Measurements from ENCODE around the gene GOLT1A. TPM values are rescaled to one million over a fixed set of nuclear protein-coding genes. Genes with fewer than 3 reads are reported as not detected.

Gene GOLT1A
- polyA plus RNA-seq, 3 donors, result not detected

DNA sequence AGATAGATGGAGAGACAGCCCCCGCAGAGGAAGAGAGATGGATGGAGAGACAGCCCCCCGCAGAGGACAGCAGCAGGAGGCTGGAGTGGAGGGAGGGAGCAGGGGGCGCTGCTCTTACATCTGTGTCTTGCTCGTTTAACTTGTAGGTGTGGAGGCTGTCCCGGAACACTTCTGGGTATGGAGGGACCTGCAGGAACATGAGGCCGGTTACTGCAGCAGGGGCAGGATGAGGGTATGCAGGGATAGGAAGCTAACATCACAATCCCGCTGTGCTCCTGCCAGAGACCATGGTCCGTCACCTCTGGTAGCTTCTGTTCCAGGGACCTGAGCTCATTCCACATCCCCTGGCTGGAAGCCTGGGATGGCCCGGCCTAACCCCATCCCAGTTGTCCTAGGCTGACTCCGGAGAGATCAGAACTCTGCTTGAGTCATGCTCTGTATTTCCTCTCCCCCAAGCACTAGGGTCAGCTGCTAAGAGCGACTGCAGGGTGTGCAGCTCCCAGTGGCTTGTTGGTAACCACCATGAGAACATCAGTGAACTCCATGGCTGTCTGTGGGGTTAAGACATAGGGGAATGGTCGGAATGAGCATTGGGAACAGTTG lies 36.7 kb upstream of the GOLT1A start:
- no peak overlapping the region for H3K27ac Mint-ChIP-seq
- H3K27me3 Mint-ChIP-seq (ENCODE audit: low read depth in 3 of 3), result no peaks in the 10 kb centered on the region
- Histone ChIP-seq H3K79me2 (ENCODE audit: insufficient read depth, low read length) (no peaks in the 10 kb centered on the region), H3K4me1 (ENCODE audit: control insufficient read depth in 1 of 2, insufficient read depth in 2 of 2, low read length in 2 of 2) (peaks cover 12% of the 10 kb centered on the region in 2 donors), H3K27me3 (ENCODE audit: control insufficient read depth in 2 of 2, insufficient read depth in 2 of 2, low read length in 2 of 2) (no peaks in the 10 kb centered on the region), H3K9me3 (replicated peaks in 1 of 2; ENCODE audit: control insufficient read depth in 1 of 2, insufficient read depth in 1 of 2, low read length in 2 of 2) (no peaks in the 10 kb centered on the region), H3K4me2 (replicated peaks; ENCODE audit: extremely low read depth, low read length, poor library complexity, severe bottlenecking) (no peak overlapping the region), H2AFZ (ENCODE audit: insufficient read depth, low read depth, low read length, poor library complexity, severe bottlenecking) (no peak overlapping the region), H4K20me1 (ENCODE audit: insufficient read depth, low read length) (no peaks in the 10 kb centered on the region), H3K9ac (ENCODE audit: insufficient read depth, low read length, poor library complexity, severe bottlenecking) (no peak overlapping the region), H3K4me3 (replicated peaks in 1 of 3; ENCODE audit: low read depth in 2 of 3, low read length in 3 of 3) (no peak overlapping the region), H3K27ac (ENCODE audit: low read depth in 1 of 2, low read length in 2 of 2) (no peak overlapping the region), H3K36me3 (replicated peaks in 1 of 2; ENCODE audit: control insufficient read depth in 1 of 2, insufficient read depth in 2 of 2, low read length in 2 of 2) (no peaks in the 10 kb centered on the region)
- H3K4me3 Mint-ChIP-seq, result no peak overlapping the region
- TF ChIP-seq, protein P1, sequence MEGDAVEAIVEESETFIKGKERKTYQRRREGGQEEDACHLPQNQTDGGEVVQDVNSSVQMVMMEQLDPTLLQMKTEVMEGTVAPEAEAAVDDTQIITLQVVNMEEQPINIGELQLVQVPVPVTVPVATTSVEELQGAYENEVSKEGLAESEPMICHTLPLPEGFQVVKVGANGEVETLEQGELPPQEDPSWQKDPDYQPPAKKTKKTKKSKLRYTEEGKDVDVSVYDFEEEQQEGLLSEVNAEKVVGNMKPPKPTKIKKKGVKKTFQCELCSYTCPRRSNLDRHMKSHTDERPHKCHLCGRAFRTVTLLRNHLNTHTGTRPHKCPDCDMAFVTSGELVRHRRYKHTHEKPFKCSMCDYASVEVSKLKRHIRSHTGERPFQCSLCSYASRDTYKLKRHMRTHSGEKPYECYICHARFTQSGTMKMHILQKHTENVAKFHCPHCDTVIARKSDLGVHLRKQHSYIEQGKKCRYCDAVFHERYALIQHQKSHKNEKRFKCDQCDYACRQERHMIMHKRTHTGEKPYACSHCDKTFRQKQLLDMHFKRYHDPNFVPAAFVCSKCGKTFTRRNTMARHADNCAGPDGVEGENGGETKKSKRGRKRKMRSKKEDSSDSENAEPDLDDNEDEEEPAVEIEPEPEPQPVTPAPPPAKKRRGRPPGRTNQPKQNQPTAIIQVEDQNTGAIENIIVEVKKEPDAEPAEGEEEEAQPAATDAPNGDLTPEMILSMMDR (IDR thresholded peaks at IDR 0.05), result no peak
- intact Hi-C loops (cut with micrococcal nuclease), result no loop called here
- no peak for DNase-seq
- no peaks in the 10 kb centered on the region for H3K9me3 Mint-ChIP-seq
- WGBS (ENCODE audit: insufficient coverage), result 84% methylated on average over 10 of the region's 12 CpGs
- no peaks in the 10 kb centered on the region for H3K36me3 Mint-ChIP-seq
- H3K4me1 Mint-ChIP-seq, result peaks cover 15% of the 10 kb centered on the region

DNA sequence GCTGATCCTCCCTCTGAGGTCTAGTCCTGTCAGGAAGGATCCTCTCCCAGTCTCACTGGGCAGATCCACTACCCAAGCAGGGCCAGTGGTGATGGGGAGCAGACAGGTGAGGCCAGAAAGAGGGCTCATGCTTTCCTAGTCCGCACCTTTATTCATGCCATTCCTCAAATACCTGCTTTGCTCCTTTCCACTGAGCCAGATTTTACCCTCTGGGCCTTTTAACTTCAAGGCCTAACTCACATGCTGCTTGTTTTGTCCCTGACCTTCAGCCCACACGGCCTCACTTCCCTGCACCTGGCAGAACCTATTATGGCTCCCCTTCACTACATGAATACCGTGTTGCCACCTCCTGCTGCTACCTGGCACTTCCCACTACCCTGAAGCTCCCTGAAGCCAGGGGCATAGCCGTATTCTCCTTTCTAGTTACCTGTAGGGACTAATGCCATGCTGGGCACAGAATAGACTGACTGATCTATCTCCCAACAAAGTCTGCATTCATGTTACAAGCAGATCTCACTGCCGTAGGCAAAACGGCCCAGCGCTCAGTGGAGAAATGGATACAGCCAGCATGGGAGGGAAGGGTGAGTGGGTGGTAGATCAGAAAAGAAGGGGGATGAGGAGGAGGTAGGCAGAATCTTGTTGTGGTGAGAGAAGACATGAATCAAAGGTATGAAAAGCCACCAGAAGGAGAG lies 36.1 kb upstream of the GOLT1A start:
- TF ChIP-seq, protein P1 (IDR thresholded peaks at IDR 0.05), result no peak
- no peak overlapping the region for H3K4me3 ChIP-seq (replicated peaks in 1 of 3; ENCODE audit: low read depth in 2 of 3, low read length in 3 of 3)
- Mint-ChIP-seq H3K4me3 (no peak overlapping the region), H3K27ac (peak overlapping the region in 1 of 7 donors; percentile 21), H3K9me3 (no peaks in the 10 kb centered on the region), H3K4me1 (peaks cover 13% of the 10 kb centered on the region), H3K27me3 (ENCODE audit: low read depth in 3 of 3) (no peaks in the 10 kb centered on the region), H3K36me3 (no peaks in the 10 kb centered on the region)
- 95% methylated on average over 6 of the region's 7 CpGs for WGBS (ENCODE audit: insufficient coverage)
- no peaks in the 10 kb centered on the region for H3K27me3 ChIP-seq (ENCODE audit: control insufficient read depth in 2 of 2, insufficient read depth in 2 of 2, low read length in 2 of 2)
- DNase-seq, result no peak
- no peak overlapping the region for H2AFZ ChIP-seq (ENCODE audit: insufficient read depth, low read depth, low read length, poor library complexity, severe bottlenecking)
- intact Hi-C loops (cut with micrococcal nuclease), result no loop called here
- no peaks in the 10 kb centered on the region for H3K36me3 ChIP-seq (replicated peaks in 1 of 2; ENCODE audit: control insufficient read depth in 1 of 2, insufficient read depth in 2 of 2, low read length in 2 of 2)
- no peak overlapping the region for H3K4me2 ChIP-seq (replicated peaks; ENCODE audit: extremely low read depth, low read length, poor library complexity, severe bottlenecking)
- H3K79me2 ChIP-seq (ENCODE audit: insufficient read depth, low read length), result no peaks in the 10 kb centered on the region
- no peak overlapping the region for H3K27ac ChIP-seq (ENCODE audit: low read depth in 1 of 2, low read length in 2 of 2)
- peaks cover 12% of the 10 kb centered on the region in 2 donors for H3K4me1 ChIP-seq (ENCODE audit: control insufficient read depth in 1 of 2, insufficient read depth in 2 of 2, low read length in 2 of 2)
- no peak overlapping the region for H3K9ac ChIP-seq (ENCODE audit: insufficient read depth, low read length, poor library complexity, severe bottlenecking)
- H4K20me1 ChIP-seq (ENCODE audit: insufficient read depth, low read length), result no peaks in the 10 kb centered on the region
- no peaks in the 10 kb centered on the region for H3K9me3 ChIP-seq (replicated peaks in 1 of 2; ENCODE audit: control insufficient read depth in 1 of 2, insufficient read depth in 1 of 2, low read length in 2 of 2)
